Hypothalamus (tissue), 51 donors: ENCODE data around the gene ADAMTSL1.
A peak's percentile ranks its signal among the peaks of the same experiment; 100 is the strongest.
"Not testable (repeated sequence)": the region's sequence is repeated elsewhere in the genome, so short reads cannot be mapped to it uniquely, and the experiment has no call there.

ENCODE experiments used
- DNase-seq, 51 donors: peaks; one replicate each; lab custom pipeline; 2025; lab: John Stamatoyannopoulos, UW

The ADAMTSL1 gene

GRCh38 chr9:18837402-18837801 is 363.4 kb downstream of the ADAMTSL1 start:
- DNase-seq = no peak

DNA sequence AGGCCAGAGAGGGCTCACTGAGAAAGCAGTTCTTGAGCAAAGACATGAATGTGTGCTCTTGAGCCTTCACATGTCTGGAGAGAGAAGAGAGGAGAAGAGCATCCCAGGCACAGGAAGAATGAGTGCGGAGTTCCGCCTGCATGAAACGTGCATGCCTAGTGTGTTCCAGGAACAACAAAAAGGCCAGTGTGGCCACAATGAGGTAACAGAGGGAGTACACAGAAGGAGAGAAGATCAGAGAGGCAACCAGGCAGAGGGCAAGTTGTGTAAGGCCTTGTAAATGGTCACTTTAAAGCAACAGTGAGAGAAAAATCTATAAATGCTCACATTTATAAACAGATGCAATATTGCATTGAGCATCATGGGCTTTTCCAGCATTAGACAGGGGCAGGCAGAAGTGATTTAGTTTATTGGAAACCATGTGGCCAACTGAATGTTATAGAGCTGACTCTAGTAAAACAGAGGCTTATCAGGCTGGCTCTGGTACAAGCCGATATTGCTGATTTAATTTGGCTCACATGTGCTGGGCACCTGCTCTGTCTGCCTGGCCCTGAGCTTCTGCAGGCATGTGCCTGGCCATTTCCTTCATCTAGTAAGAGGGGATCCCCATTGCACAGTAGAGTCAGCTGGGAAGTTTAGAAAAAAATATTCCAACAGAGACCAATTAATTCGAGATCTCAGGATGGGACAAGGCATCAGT is 373.8 kb downstream of the ADAMTSL1 start:
- DNase-seq = no peak

DNA sequence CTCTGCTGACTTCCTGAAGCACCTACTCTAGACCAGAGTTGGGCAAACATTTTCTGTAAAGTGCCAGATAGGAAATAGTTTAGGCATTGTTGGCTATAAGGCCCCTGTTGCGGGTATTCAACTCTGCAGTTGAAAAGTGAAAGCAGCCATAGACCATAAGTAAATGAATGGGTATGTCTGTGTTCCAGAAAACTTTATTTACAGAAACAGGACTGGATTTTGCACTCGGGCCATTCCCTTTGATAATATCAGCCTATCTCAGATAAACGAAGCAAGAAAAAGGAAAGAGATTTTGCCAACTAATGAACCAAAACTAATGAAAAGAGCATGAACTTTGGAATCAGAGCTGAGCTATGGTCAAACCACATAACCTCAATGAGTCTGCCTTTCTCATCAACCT is 374.7 kb downstream of the ADAMTSL1 start:
- DNase-seq = no peak

- DNase-seq = no peak
Measured at GRCh38 chr9:18849270-18849669, 375.3 kb downstream of the ADAMTSL1 start.

- DNase-seq = no peak
Measured at GRCh38 chr9:18849890-18850677, 376.1 kb downstream of the ADAMTSL1 start.

DNA sequence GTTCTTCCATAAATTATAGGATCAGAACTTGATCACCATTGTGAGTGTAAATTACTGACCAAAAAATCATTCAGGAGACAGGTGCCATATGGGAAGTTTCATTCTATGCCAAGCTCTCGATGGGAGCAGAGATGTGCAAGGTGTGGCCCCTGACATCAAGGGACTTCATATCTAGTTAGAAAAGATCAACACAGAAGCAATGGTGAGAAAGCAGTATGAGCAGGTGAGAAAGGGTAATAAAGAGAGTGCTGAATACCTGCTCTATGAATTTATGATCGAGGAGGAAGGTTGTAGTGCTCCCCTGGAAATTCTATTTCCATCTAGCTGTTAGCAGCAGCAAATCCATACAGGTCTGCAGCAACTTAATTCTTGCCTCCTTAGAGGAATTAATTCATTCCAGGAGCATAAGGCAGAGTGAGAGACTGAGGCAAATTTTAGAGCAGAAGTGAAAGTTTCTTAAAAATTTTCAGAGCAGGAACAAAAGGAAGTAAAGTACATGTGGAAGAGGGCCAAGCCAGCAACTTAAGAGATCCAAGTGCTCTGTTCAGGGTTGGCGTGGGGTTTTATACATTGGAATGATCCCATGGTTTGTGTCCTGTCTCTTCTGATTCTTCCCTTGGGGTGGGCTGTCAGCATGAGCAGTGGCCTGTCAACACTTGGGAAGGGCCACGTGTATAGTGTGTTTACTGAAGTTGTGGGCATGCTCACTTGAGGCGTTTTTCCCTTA is 377.3 kb downstream of the ADAMTSL1 start:
- no peak for DNase-seq

- DNase-seq = no peak
Measured at GRCh38 chr9:18855656-18856055, 381.7 kb downstream of the ADAMTSL1 start.

DNA sequence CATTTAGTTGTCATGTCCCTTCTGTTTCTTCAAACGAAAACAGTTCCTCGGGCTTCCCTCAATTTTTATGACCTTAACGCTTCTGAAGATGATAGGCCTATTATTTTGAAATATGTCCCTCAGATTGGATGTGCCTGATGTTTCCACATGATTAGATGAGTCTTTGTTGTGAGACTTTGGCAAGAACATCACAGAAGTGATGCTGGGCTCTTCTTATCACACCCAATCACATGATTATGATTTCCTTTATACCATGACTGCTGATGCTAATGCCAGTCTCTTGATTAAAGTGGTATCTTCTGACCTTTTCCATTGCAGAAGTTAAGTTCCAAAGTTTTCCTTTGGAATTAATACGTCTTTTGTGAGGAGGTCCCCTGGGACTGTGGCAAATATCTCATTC is 383.4 kb downstream of the ADAMTSL1 start:
- no peak for DNase-seq

DNA sequence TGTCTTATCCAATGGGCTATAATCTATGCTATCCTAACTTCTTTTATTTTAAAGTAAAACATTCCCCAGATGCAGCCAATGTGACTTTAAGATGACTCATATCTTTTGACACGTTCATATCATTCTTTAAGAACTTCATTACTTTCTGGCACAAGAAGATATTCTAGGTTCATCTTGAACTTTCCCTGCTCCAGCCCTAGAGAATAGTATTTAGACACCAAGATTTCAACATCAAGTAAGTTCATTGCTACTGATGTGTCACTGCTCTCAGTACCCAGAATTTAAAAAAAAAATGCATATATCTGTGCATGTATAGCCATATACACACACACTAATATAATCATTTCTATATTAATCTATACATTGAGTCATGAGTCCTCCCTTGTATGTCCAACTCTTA is 383.8 kb downstream of the ADAMTSL1 start:
- DNase-seq = no peak

- peak in 26 of 51 donors; percentile 1 to 48 (median 10) for DNase-seq
Measured at GRCh38 chr9:18861609-18862544, 387.9 kb downstream of the ADAMTSL1 start.

GRCh38 chr9:18863791-18864190 is 389.8 kb downstream of the ADAMTSL1 start:
- no peak for DNase-seq

DNA sequence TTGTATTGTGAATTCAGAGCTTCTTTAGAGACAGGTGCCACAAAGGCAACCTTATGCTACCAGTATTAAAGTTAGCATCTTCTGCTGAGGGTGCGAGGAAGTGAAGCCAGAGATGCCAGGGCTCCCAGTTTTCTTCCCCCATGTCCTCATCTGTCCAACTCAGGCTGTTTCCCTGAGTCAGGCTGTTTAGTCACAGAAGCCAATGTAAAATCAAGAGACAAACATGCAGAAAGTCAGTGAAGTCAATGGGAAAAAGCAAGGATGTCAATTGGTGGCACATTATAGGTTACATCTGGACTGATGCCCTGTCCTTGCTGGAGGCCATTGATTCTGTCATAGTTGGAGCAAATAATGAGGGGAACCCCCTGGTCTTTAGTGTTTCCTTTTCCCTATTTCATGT is 390.6 kb downstream of the ADAMTSL1 start:
- DNase-seq = no peak

GRCh38 chr9:18865542-18865941 is 391.6 kb downstream of the ADAMTSL1 start:
- DNase-seq = no peak

DNA sequence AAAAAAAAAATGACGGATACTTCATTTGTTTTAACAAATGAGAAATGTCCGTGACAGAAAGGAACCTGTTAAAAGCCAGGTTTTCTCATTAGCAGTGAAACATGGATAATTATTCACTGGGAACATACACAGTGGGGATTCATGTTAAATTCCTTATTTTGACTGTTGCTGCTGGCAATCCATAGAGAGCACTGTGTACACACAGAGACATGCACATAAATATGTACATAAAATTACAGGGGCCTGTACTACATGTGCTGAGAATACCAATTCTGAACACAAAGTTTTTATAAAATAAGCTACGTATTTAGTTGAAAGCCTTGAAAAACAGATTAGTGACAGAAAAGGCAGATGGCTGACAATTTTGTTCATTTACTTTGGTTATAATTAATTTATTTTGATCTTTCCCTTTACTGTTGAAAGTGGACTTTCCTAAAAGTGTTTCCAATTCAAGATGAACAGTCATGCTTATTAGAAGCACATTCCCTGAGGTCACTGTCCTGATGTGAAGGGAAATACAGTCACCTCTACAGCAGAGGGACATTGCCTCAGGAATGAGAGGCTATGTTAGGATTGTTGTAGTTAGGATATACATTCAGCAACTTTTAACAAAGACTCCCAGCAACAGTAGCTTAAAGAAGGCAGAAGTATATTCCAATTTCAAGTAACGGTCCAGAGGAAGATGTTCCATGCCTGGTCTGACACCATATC is 392.3 kb downstream of the ADAMTSL1 start:
- no peak for DNase-seq

DNA sequence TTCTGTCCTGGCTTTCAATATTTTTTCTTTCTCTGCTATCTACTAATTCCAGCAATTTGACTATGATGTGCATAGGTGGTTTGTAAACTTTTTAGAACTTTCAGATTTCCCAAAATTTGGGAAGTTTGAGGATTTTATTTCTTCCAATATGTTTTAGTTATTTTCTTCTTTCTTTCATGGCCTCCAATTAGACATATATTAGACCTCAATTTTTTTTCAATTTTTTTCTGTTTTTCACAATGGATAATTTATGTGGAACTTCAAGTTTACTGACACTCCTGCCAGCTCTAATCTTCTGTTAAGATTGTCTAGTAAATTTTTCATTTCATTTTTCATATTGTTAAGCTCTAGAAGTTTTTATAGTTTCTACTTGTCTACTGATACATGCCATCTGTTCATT is 395.8 kb downstream of the ADAMTSL1 start:
- no peak for DNase-seq

DNA sequence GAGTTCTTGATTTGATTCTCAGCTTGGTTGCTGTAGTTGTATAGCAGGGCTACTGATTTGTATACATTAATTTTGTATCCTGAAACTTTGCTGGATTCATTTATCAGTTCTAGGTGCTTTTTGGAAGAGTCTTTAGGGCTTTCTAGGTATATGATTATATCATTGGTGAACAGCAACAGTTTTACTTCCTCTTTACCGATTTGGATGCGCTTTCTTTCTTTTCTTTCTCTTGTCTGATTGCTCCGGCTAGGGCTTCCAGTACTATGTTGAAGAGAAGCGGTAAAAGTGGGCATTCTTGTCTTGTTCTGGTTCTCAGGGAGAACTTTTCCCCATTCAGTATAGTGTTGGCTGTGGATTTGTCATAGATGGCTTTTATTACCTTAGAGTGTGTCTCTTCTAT is 400.1 kb downstream of the ADAMTSL1 start:
- no peak for DNase-seq

DNA sequence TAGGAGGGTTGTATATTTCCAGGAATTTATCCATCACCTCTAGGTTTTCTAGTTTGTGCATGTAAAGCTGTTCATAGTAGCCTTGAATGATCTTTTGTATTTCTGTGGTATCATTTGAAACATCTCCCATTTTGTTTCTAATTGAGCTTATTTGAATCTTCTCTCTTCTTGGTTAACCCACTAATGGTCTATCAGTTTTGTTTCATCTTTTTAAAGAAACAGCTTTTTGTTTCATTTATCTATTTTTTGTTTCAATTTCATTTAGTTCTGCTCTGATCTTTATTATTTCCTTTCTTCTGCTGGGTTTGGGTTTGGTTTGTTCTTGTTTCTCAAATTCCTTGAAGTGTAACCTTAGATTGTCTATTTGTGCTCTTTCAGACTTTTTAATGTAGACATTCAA is 401.0 kb downstream of the ADAMTSL1 start:
- not testable (repeated sequence) for DNase-seq

- DNase-seq = no peak
Measured at GRCh38 chr9:18877984-18878383, 404.0 kb downstream of the ADAMTSL1 start.

- peak in 3 of 51 donors; percentile 3 to 15 (median 10) for DNase-seq
Measured at GRCh38 chr9:18881758-18882157, 407.8 kb downstream of the ADAMTSL1 start.

DNA sequence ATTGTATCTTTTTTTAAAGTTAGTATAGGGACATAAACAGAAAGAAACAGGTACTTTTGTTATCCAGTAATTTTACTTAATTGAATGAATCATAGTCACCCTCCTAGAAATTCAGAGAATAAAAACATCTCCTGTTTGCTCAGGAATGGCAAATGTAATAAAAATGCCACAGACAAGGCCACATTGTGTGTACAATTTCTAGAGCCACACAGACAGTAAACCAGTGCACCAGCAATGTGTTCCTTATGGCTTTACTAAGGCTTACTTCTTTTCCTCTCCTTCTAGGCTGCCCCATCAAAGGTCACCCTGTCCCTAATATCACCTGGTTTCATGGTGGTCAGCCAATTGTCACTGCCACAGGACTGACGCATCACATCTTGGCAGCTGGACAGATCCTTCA is 413.6 kb downstream of the ADAMTSL1 start:
- DNase-seq = no peak
